Keratinocyte (primary cell): ENCODE measurements around the gene MRPS7. TPM values are rescaled to one million over a fixed set of nuclear protein-coding genes. Genes with fewer than 3 reads are reported as not detected.

Experiments used
- DNase-seq: peaks from one replicate; pipeline ENCODE4 v3.0.0-alpha.2; 2011; ENCODE audit warnings: low read depth, missing footprints, low spot score
- FAIRE-seq: peaks from 2 replicates; lab custom pipeline; 2011; peaks lifted over from hg19 to GRCh38; lab: Jason Lieb, UNC
- H2AFZ ChIP-seq: 2 replicates; pipeline ENCODE4 v1.6.0; 2012; ENCODE audit warnings: low read length, control low read depth, inconsistent platforms; ENCODE audit not compliant: control insufficient read depth
- H3K27ac ChIP-seq: 2 replicates; pipeline ENCODE4 v1.5.1; 2011; ENCODE audit warnings: low read length; ENCODE audit not compliant: control insufficient read depth, insufficient read depth
- H3K27me3 ChIP-seq: 3 replicates; pipeline ENCODE4 v1.6.0; 2011; ENCODE audit warnings: low read length; ENCODE audit not compliant: control insufficient read depth, insufficient read depth; ENCODE audit errors: extremely low read depth
- H3K36me3 ChIP-seq, 2 experiments: 2 replicates in 1 of 2; 3 replicates in 1 of 2; pipeline ENCODE4 v1.5.1; 2011; ENCODE audit warnings: low read length in 2 of 2, mild to moderate bottlenecking in 1 of 2; ENCODE audit not compliant: control insufficient read depth in 2 of 2, insufficient read depth in 2 of 2; ENCODE audit errors: extremely low read depth in 1 of 2
- H3K4me1 ChIP-seq: 3 replicates; pipeline ENCODE4 v1.5.1; 2011; ENCODE audit warnings: low read length; ENCODE audit not compliant: control insufficient read depth, insufficient read depth; ENCODE audit errors: extremely low read depth
- H3K4me2 ChIP-seq: 3 replicates; pipeline ENCODE4 v1.6.0; 2011; ENCODE audit warnings: low read depth, low read length; ENCODE audit not compliant: control insufficient read depth, insufficient read depth; ENCODE audit errors: extremely low read depth
- H3K4me3 ChIP-seq, 3 experiments: fragments of 200-600 bp in 1 of 3; sonication (generic) in 1 of 3; 2 replicates in 2 of 3; 3 replicates in 1 of 3; pipeline ENCODE4 v1.5.1; 2011 to 2016; ENCODE audit warnings: low read length in 3 of 3, mild to moderate bottlenecking in 3 of 3, control low read depth in 2 of 3, inconsistent platforms in 1 of 3, low read depth in 1 of 3, mixed read lengths in 1 of 3, mixed run types in 1 of 3, moderate library complexity in 1 of 3; ENCODE audit not compliant: control insufficient read depth in 2 of 3, insufficient read depth in 2 of 3; ENCODE audit errors: extremely low read depth in 1 of 3
- H3K79me2 ChIP-seq: 2 replicates; pipeline ENCODE4 v1.6.0; 2012; ENCODE audit warnings: low read length; ENCODE audit not compliant: control insufficient read depth, insufficient read depth
- H3K9ac ChIP-seq: 3 replicates; pipeline ENCODE4 v1.6.0; 2011; ENCODE audit warnings: low read length; ENCODE audit not compliant: control insufficient read depth, insufficient read depth; ENCODE audit errors: extremely low read depth
- H3K9me1 ChIP-seq: 3 replicates; pipeline ENCODE4 v1.6.0; 2011; ENCODE audit warnings: low read length; ENCODE audit not compliant: control insufficient read depth, insufficient read depth; ENCODE audit errors: extremely low read depth
- H3K9me3 ChIP-seq: 2 replicates; pipeline ENCODE4 v1.5.1; 2012; ENCODE audit warnings: low read depth, low read length; ENCODE audit not compliant: control insufficient read depth
- H4K20me1 ChIP-seq: 3 replicates; pipeline ENCODE4 v1.6.0; 2011; ENCODE audit warnings: low read length; ENCODE audit not compliant: control insufficient read depth, insufficient read depth; ENCODE audit errors: extremely low read depth
- CTCF ChIP-seq, 3 experiments: IDR thresholded peaks in 1 of 3; conservative IDR thresholded peaks in 1 of 3; optimal IDR thresholded peaks in 1 of 3; 2 replicates in 2 of 3; 3 replicates in 1 of 3; pipeline versions ENCODE3 to v1.5.1; 2011; ENCODE audit warnings: low read length in 3 of 3, mild to moderate bottlenecking in 3 of 3, moderate library complexity in 2 of 3, control low read depth in 1 of 3, inconsistent platforms in 1 of 3; ENCODE audit not compliant: insufficient read depth in 2 of 3; ENCODE audit errors: extremely low read depth in 1 of 3
- EZH2 ChIP-seq: IDR thresholded peaks from one replicate; pipeline ENCODE4 v1.6.1; 2012; ENCODE audit warnings: inconsistent platforms, mild to moderate bottlenecking, low read length, moderate library complexity
- dilution Hi-C: fragments of 300-500 bp; cut with MboI; formaldehyde crosslinking; loops from one replicate; pipeline ENCODE4 v1.7.0; 2020; ENCODE audit warnings: low sequenced_read_pairs; ENCODE audit not compliant: extremely low pct_ligation_motif_present
- polyA plus RNA-seq, 5 experiments: library from polyadenylated mRNA; depleted of rRNA in 3 of 5; stranded (reverse) in 3 of 5; stranded (forward) in 1 of 5; unstranded in 1 of 5; fragments of >200 nt; gene quantifications; 1 replicate in 1 of 5; 2 replicates in 3 of 5; 3 replicates in 1 of 5; pipeline versions ENCODE4 v1.2.1 to v1.2.3, GENCODE V29; 2011 to 2012; ENCODE audit warnings: missing spikeins in 2 of 5, low read depth in 1 of 5, low replicate concordance in 1 of 5

Gene MRPS7
- polyA plus RNA-seq, 1 donor (not counting 4 experiments of a cell fraction or from before 2014, with no cell fraction given): 79.0 TPM

- Histone ChIP-seq H3K9me1 (no peaks in the 10 kb centered on the region), H3K9ac (no peak overlapping the region), H3K36me3 (peaks cover 27 to 33% of the 10 kb centered on the region in 2 experiments), H3K27me3 (no peaks in the 10 kb centered on the region), H3K27ac (no peak overlapping the region), H3K79me2 (no peaks in the 10 kb centered on the region), H3K9me3 (no peaks in the 10 kb centered on the region), H3K4me3 (no peak overlapping the region), H4K20me1 (peaks cover 2% of the 10 kb centered on the region), H3K4me2 (no peak overlapping the region), H2AFZ (no peak overlapping the region), H3K4me1 (no peaks in the 10 kb centered on the region)
- TF ChIP-seq CTCF (optimal IDR thresholded peaks at IDR 0.05 in 1 of 3, IDR thresholded peaks at IDR 0.05 in 1 of 3, conservative IDR thresholded peaks at IDR 0.05 in 1 of 3; ENCODE audit: extremely low read depth in 1 of 3, insufficient read depth in 2 of 3, low read length in 3 of 3) (no peak), EZH2 (no peak)
- FAIRE-seq (no peak), DNase-seq (no peak)
- dilution Hi-C loops: no loop called here
These were observed 41.9 kb upstream of the MRPS7 start for GRCh38 chr17:75219815-75220214.

- DNase-seq: no peak
- no peaks in the 10 kb centered on the region for H3K79me2 ChIP-seq
- no peaks in the 10 kb centered on the region for H4K20me1 ChIP-seq
- no peaks in the 10 kb centered on the region for H3K9me3 ChIP-seq
- H3K9me1 ChIP-seq: no peaks in the 10 kb centered on the region
- TF ChIP-seq CTCF (optimal IDR thresholded peaks at IDR 0.05 in 1 of 3, IDR thresholded peaks at IDR 0.05 in 1 of 3, conservative IDR thresholded peaks at IDR 0.05 in 1 of 3; ENCODE audit: extremely low read depth in 1 of 3, insufficient read depth in 2 of 3, low read length in 3 of 3) (no peak), EZH2 (no peak)
- no peak overlapping the region for H3K4me3 ChIP-seq
- FAIRE-seq: no peak
- dilution Hi-C loops: no loop called here
- no peak overlapping the region for H2AFZ ChIP-seq
- no peaks in the 10 kb centered on the region for H3K27me3 ChIP-seq
- H3K4me1 ChIP-seq: no peaks in the 10 kb centered on the region
- no peak overlapping the region for H3K9ac ChIP-seq
- peaks cover 36 to 41% of the 10 kb centered on the region in 2 experiments for H3K36me3 ChIP-seq
- H3K27ac ChIP-seq: no peak overlapping the region
- H3K4me2 ChIP-seq: no peak overlapping the region
These were observed 36.7 kb upstream of the MRPS7 start for GRCh38 chr17:75225016-75225415.
